ENCODE results near the gene TYW3.

Gene TYW3

DNA sequence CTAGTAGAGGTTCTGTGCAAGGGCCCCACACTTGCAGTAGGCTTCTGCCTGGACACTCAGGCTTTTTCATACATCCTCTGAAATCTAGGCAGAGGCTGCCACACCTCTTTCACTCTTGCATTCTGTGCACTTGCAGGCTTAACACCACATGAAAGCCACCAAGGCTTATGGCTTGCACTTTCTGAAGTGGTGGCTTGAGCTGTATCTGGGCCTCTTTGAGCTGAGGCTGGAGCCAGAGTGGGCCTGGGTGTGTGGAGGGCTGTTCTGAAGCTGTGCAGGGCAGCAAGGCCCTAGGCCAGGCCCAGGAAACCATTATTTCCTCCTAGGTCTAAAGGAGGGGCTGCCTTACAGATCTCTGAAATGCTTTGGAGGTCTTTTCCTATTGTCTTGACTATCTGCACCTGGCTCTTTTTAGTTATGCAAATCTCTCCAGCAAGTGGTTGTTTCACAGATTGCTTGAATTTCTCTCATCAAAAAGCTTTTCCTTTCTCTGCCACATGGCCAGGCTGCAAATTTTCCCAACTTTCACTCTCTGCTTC is 66.2 kb downstream of the TYW3 start:
- Mint-ChIP-seq H3K27ac (no peak overlapping the region), H3K27me3 (peaks cover 9% of the 10 kb centered on the region), H3K36me3 (ENCODE audit: low read depth) (no peaks in the 10 kb centered on the region), H3K4me3 (no peak overlapping the region), H3K4me1 (ENCODE audit: low read depth) (no peaks in the 10 kb centered on the region), H3K9me3 (no peaks in the 10 kb centered on the region)
- no peak for DNase-seq

DNA sequence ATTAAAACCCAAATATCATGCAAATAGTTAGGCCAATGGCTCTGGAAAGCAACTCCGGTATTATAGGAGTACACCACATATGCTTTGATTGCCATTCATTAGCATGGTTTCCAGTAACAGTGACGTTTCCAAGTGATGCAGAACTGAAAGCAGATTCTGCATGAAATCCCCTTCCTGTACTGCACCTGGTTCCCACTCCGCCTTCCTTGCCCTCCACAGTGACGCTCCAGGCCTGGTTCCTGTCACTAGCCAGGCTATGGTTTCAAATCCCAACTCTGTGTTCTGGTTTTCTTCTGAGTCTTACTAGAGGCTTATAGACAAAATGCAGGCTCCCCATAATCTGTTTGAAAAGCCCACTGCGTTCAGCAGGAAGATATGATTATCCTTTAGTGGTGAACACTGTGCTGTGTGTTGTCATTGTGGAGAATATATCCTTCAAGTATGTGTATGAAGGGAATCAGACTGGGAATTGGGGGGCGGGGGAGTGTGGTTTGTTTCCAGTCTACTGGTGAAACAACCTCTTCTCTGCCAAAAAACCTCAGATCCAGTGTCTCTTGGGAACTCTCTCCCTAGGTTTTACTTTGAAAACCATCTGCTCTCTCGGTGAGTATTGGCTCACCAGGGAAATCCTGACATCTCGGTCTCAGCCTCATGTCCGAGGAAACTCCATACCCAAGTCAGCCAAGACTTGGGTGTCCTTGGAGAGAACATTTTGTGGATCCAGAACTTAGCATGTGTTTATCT is 78.7 kb downstream of the TYW3 start:
- H3K36me3 Mint-ChIP-seq (ENCODE audit: low read depth) = no peaks in the 10 kb centered on the region
- H3K4me1 Mint-ChIP-seq (ENCODE audit: low read depth) = no peaks in the 10 kb centered on the region
- no peak for DNase-seq
- no peak overlapping the region for H3K4me3 Mint-ChIP-seq
- no peaks in the 10 kb centered on the region for H3K9me3 Mint-ChIP-seq
- H3K27ac Mint-ChIP-seq = no peak overlapping the region
- H3K27me3 Mint-ChIP-seq = no peaks in the 10 kb centered on the region

DNA sequence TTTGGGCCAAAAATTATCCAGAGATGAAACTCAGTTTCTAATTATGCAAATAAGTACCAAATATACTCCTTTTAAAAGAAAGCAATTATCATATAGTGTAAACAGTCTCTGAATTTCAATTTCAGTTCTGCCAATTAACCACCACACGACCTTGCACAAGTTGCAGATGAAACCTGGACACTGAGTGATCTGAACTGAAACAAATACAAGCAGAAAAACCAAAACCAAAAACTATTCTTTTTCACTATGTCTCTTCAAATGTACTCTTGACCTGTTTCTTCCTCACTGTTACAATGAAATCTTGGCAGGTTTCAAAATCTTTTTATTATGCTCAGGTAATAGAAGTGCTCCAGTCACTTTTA is 79.2 kb downstream of the TYW3 start:
- Mint-ChIP-seq H3K9me3 (no peaks in the 10 kb centered on the region), H3K4me1 (ENCODE audit: low read depth) (no peaks in the 10 kb centered on the region), H3K36me3 (ENCODE audit: low read depth) (no peaks in the 10 kb centered on the region), H3K4me3 (no peak overlapping the region), H3K27ac (no peak overlapping the region), H3K27me3 (no peaks in the 10 kb centered on the region)
- DNase-seq = no peak
